Stomach (tissue), 9 donors: ENCODE measurements around the gene PRKCD. TPM values are rescaled to one million over a fixed set of nuclear protein-coding genes. Genes with fewer than 3 reads are reported as not detected.

Experiments
- DNase-seq, 2 donors: peaks; one replicate each; pipeline versions ENCODE4 v3.0.0 to v3.0.0-alpha.2; 2013 to 2019
- H3K27ac ChIP-seq, 5 donors: fragments of 200-600 bp in 4 of 5; sonication (generic) in 4 of 5; one replicate each; pipeline ENCODE4 v1.5.1; 2013 to 2019; ENCODE audit warnings: mild to moderate bottlenecking in 1 of 5, moderate library complexity in 1 of 5
- H3K27me3 ChIP-seq, 3 donors: fragments of 200-600 bp; sonication (generic); one replicate each; pipeline ENCODE4 v1.5.1; 2017 to 2019; ENCODE audit warnings: mixed run types in 1 of 3
- H3K36me3 ChIP-seq, 4 donors: fragments of 200-600 bp; sonication (generic); 1 replicate in 3 of 4; 2 replicates in 1 of 4; pipeline ENCODE4 v1.5.1; 2016 to 2019
- H3K4me1 ChIP-seq, 4 donors: fragments of 200-600 bp; sonication (generic); one replicate each; pipeline ENCODE4 v1.5.1; 2016 to 2019
- H3K4me3 ChIP-seq, 4 donors: fragments of 200-600 bp; sonication (generic) in 3 of 4; one replicate each; pipeline ENCODE4 v1.5.1; 2016 to 2019; ENCODE audit warnings: mild to moderate bottlenecking in 1 of 4
- H3K9me3 ChIP-seq, 4 donors: fragments of 200-600 bp; sonication (generic); one replicate each; pipeline ENCODE4 v1.5.1; 2016 to 2019
- EP300 ChIP-seq: sonication (generic); formaldehyde crosslinking; IDR thresholded peaks from one replicate; pipeline ENCODE4 v1.6.1; 2017; ENCODE audit warnings: antibody characterized with exemption
- POLR2A ChIP-seq, 4 donors: fragments of 450-650 bp; IDR thresholded peaks; one replicate each; pipeline ENCODE4 v1.6.1; 2016; ENCODE audit warnings: antibody characterized with exemption in 4 of 4, control low read depth in 2 of 4, mild to moderate bottlenecking in 1 of 4, moderate library complexity in 1 of 4
- POLR2AphosphoS5 ChIP-seq, 3 donors: sonication (generic); formaldehyde crosslinking; IDR thresholded peaks; one replicate each; pipeline ENCODE4 v1.6.1; 2016; ENCODE audit warnings: antibody characterized with exemption in 3 of 3
- WGBS, 5 donors: extraction: QIAGEN DNeasy Blood & Tissue Kit in 3 of 5; methylation state at CpG; one replicate each; pipeline versions ENCODE4 v1.1.5 to v1.1.7; 2013 to 2018; 5-methylcytosine and 5-hydroxymethylcytosine counted together
- intact Hi-C: fragments of 100-400 bp; cut with DNase I; formaldehyde crosslinking; loops from one replicate; pipeline ENCODE4 v1.15.1; 2023; ENCODE audit warnings: low total_unique reads
- polyA plus RNA-seq, 3 donors: library from polyadenylated mRNA; stranded (reverse); fragments of 200-250 nt; gene quantifications; one replicate each; pipeline ENCODE4 v1.2.3, GENCODE V29; 2013
- total RNA-seq, 5 donors: library from RNA; depleted of rRNA; stranded (reverse); fragments of >200 nt; gene quantifications; one replicate each; pipeline versions ENCODE4 v1.1.0 to v1.2.3, GENCODE V29; 2014 to 2016
- TF ChIP-seq, protein P1 (sequence below), 7 experiments: fragments of 450-650 bp in 4 of 7; fragments of 200-600 bp in 3 of 7; sonication (generic) in 3 of 7; IDR thresholded peaks; one replicate each; pipeline ENCODE4 v1.5.1; 2016 to 2019; ENCODE audit warnings: antibody characterized with exemption in 7 of 7, control low read depth in 2 of 7, mild to moderate bottlenecking in 1 of 7
- donor health status: healthy with polysubstance abuse.
- donor health status: Bipolar disorder and iron deficiency.
- donor health status: healthy.

The PRKCD gene
- total and polyA plus RNA-seq, 8 donors = 15.6 to 117 (median 37.2) TPM

DNA sequence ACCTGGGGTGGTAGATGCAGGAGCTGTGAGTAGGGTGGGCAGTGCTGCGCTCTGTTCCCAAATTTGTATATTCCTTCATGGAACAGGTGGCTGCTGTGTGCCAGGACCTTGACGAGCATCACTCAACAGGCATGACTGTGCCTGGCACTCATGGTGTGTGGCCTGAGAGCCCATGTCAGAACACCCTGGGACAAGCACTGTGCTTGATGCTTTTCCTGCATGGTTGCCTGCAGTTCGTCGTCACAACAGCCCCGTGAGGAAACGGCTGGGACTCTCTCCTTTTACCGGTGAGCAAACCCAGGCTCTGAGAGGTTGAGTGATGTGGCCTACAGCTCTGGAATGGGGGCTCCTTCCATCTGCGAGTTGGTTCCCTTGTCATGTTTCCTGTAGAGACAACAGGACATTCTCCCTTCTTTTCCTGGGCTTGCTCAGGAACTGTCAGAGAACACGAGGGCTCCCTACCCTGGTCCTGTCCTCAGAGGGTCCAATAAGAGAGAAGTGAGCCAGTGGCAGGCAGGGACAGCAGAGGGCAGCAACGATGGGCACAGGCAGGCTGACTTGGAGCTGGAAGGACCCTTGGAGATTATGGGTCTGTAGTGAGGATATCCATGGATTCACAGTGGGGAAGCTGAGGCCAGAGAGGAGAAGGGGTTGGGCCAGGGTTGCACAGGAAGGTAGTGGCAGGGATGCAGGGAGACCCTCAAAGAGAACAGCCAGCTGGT is 37.4 kb downstream of the PRKCD start:
- Histone ChIP-seq H3K27ac (no peak overlapping the region), H3K36me3 (peaks cover 0 to 8% (median 3%) of the 10 kb centered on the region in 4 donors), H3K4me3 (no peak overlapping the region), H3K4me1 (peaks cover 9 to 35% (median 20%) of the 10 kb centered on the region in 4 donors), H3K9me3 (no peaks in the 10 kb centered on the region), H3K27me3 (no peaks in the 10 kb centered on the region)
- 66 to 78% (median 74%) methylated on average over 10 of the region's 10 CpGs for WGBS, 5 donors
- DNase-seq = no peak
- intact Hi-C loops = no loop called here
- TF ChIP-seq EP300 (no peak), POLR2AphosphoS5 (IDR thresholded peaks at IDR 0.05) (no peak), POLR2A (IDR thresholded peaks at IDR 0.05) (no peak)
- TF ChIP-seq, protein P1, sequence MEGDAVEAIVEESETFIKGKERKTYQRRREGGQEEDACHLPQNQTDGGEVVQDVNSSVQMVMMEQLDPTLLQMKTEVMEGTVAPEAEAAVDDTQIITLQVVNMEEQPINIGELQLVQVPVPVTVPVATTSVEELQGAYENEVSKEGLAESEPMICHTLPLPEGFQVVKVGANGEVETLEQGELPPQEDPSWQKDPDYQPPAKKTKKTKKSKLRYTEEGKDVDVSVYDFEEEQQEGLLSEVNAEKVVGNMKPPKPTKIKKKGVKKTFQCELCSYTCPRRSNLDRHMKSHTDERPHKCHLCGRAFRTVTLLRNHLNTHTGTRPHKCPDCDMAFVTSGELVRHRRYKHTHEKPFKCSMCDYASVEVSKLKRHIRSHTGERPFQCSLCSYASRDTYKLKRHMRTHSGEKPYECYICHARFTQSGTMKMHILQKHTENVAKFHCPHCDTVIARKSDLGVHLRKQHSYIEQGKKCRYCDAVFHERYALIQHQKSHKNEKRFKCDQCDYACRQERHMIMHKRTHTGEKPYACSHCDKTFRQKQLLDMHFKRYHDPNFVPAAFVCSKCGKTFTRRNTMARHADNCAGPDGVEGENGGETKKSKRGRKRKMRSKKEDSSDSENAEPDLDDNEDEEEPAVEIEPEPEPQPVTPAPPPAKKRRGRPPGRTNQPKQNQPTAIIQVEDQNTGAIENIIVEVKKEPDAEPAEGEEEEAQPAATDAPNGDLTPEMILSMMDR (IDR thresholded peaks at IDR 0.05) = no peak

DNA sequence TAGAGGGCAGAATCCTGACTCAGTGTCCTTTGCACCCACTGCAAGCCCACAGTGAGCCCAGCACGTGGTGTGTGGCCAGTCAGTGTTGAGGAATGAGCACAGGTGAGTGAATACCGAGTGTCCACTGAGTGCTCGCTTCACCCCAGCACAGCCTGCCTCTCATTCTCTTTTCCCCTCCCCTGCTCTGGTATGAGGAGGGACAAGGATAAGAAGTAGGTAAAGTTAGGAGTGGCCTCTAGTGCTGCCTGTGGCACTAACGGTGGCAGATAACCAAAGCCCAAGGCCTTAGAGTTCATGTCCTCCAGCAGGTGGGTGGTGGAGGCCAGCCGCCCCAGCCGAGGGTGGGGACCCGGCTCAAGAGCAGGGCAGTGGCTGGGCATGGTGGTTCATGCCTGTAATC is 38.0 kb downstream of the PRKCD start:
- TF ChIP-seq, protein P1 (IDR thresholded peaks at IDR 0.05) = no peak
- TF ChIP-seq EP300 = no peak
- TF ChIP-seq POLR2AphosphoS5 (IDR thresholded peaks at IDR 0.05) = no peak
- no peak for TF ChIP-seq POLR2A (IDR thresholded peaks at IDR 0.05)
- 46 to 64% (median 60%) methylated on average over 5 to 7 of the region's 7 CpGs for WGBS, 5 donors
- H3K4me3 ChIP-seq = no peak overlapping the region
- no peak overlapping the region for H3K27ac ChIP-seq
- H3K36me3 ChIP-seq = peaks cover 0 to 2% (median under 1%) of the 10 kb centered on the region in 4 donors
- H3K9me3 ChIP-seq = no peaks in the 10 kb centered on the region
- H3K4me1 ChIP-seq = peaks cover 5 to 29% (median 17%) of the 10 kb centered on the region in 4 donors
- intact Hi-C loops = no loop called here
- no peak for DNase-seq
- no peaks in the 10 kb centered on the region for H3K27me3 ChIP-seq

DNA sequence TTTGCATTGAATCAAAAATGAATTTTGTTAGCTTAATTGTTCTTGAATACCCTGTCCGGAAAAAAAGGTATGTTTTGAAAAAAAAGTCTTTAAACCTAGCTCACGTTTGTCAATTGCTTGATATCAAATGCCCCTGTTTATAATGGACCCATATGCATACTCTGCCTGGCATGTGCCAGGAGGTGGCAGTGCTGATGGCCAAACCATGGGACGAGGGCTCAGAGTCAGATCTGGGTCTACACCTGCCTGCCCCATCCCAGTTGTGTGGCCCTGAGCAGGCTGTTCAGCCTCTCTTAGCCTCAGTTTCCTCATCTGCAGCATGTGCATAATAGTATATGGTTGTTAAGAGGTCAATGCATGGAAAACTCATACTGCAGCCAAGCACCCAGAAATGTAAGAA is 38.8 kb downstream of the PRKCD start:
- peaks cover 5 to 20% (median 10%) of the 10 kb centered on the region in 4 donors for H3K4me1 ChIP-seq
- WGBS, 5 donors = 48 to 66% (median 57%) methylated on average over 3 of the region's 3 CpGs
- H3K36me3 ChIP-seq = no peaks in the 10 kb centered on the region
- no peak overlapping the region for H3K27ac ChIP-seq
- no peaks in the 10 kb centered on the region for H3K9me3 ChIP-seq
- no peaks in the 10 kb centered on the region for H3K27me3 ChIP-seq
- TF ChIP-seq EP300 = no peak
- no peak for TF ChIP-seq POLR2AphosphoS5 (IDR thresholded peaks at IDR 0.05)
- TF ChIP-seq, protein P1 (IDR thresholded peaks at IDR 0.05) = no peak
- no peak for TF ChIP-seq POLR2A (IDR thresholded peaks at IDR 0.05)
- no peak overlapping the region for H3K4me3 ChIP-seq
- DNase-seq = no peak
- intact Hi-C loops = no loop called here

DNA sequence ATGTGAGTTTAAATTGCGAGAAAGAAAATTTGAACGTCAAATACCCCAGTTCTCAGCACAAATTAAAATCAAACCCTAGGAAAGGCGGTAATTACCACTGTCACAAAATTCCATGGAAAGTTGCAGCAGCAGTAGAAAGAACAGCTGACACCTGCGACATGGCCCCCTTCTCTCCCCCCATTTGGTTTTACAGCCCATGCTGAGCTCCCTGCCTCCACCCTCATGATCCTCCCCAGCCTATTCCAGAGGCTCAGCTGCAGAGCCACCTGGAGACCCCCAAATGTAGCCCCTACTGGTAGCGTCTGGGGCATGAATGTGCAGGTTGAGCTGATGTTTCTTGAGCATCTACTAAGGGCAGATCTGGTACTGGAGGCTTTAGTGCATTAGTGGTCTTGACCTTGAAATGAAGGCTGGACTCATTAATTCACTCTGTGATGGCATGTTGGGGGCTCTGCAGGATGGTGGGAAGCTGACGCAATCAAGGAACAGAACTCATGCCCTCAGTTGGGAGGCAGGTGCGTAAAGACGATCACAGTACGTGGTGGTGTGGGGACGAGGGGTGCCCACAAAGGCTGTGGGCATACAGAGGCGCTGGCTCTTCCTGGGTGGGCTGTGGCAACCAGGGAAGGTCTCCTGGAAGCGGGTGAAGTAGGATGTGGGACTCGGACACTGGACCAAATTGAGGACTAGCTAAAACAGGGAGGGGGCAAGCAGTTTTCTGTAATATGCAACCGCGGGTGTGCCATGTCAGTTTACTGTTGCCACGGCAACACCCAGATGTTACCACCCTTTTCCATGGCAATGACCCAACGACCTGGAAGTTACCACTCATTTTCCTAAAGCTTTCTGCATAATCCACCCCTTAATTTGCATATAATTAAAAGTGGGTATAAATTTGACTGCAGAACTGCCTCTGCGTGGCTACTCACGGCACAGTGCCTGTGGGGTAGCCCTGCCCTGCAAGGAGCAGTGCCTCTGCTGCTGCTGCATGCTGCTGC is 39.8 kb downstream of the PRKCD start:
- Histone ChIP-seq H3K4me3 (no peak overlapping the region), H3K9me3 (no peaks in the 10 kb centered on the region), H3K36me3 (no peaks in the 10 kb centered on the region), H3K27ac (no peak overlapping the region), H3K27me3 (no peaks in the 10 kb centered on the region), H3K4me1 (peaks cover 2 to 11% (median 3%) of the 10 kb centered on the region in 4 donors)
- 87 to 88% (median 87%) methylated on average over 19 of the region's 19 CpGs for WGBS, 5 donors
- intact Hi-C loops = no loop called here
- no peak for TF ChIP-seq EP300
- TF ChIP-seq, protein P1 (IDR thresholded peaks at IDR 0.05) = no peak
- TF ChIP-seq POLR2A (IDR thresholded peaks at IDR 0.05) = no peak
- no peak for TF ChIP-seq POLR2AphosphoS5 (IDR thresholded peaks at IDR 0.05)
- DNase-seq = no peak
